K562 (cell line): ENCODE results near the gene HSDL1. TPM values are rescaled to one million over a fixed set of nuclear protein-coding genes. Genes with fewer than 3 reads are reported as not detected.

Source experiments
- ATF7 ChIP-seq: fragments of 450-650 bp; IDR thresholded peaks from 2 replicates; pipeline ENCODE4 v1.7.1; 2014; ENCODE audit warnings: mild to moderate bottlenecking, moderate library complexity
- BCOR ChIP-seq: fragments of 450-650 bp; IDR thresholded peaks from 2 replicates; pipeline ENCODE4 v1.6.1; 2016
- CBFB ChIP-seq: sonication (generic); formaldehyde crosslinking; IDR thresholded peaks from 2 replicates; pipeline ENCODE4 v1.4.0; 2020; ENCODE audit warnings: mild to moderate bottlenecking, missing genetic modification reagents
- DACH1 ChIP-seq: fragments of 450-650 bp; IDR thresholded peaks from 2 replicates; pipeline ENCODE4 v1.6.1; 2018; ENCODE audit not compliant: partially characterized antibody
- DPF2 ChIP-seq: fragments of 450-650 bp; IDR thresholded peaks from 2 replicates; pipeline ENCODE4 v1.6.1; 2016
- E2F8 ChIP-seq: fragments of 450-650 bp; IDR thresholded peaks from 2 replicates; pipeline ENCODE4 v1.7.1; 2018; ENCODE audit warnings: mild to moderate bottlenecking, low read depth; ENCODE audit not compliant: partially characterized antibody
- ELF4 ChIP-seq: fragments of 450-650 bp; formaldehyde crosslinking; IDR thresholded peaks from 2 replicates; pipeline ENCODE4 v1.4.0; 2022; ENCODE audit warnings: missing genetic modification characterization
- ETS2 ChIP-seq: IDR thresholded peaks from 2 replicates; pipeline ENCODE4 v1.6.1; 2016; ENCODE audit warnings: borderline replicate concordance, missing genetic modification characterization, mild to moderate bottlenecking, moderate library complexity, missing compliant biosample characterization; ENCODE audit not compliant: poor library complexity, severe bottlenecking
- HDAC1 ChIP-seq, 2 experiments: fragments of 450-650 bp; IDR thresholded peaks; 2 replicates each; pipeline ENCODE4 v1.6.1; 2016 to 2017; ENCODE audit warnings: inconsistent platforms in 1 of 2, mild to moderate bottlenecking in 1 of 2, moderate library complexity in 1 of 2
- NCOR1 ChIP-seq: fragments of 450-650 bp; IDR thresholded peaks from 2 replicates; pipeline ENCODE4 v1.6.1; 2016; ENCODE audit warnings: mild to moderate bottlenecking, moderate library complexity
- NR2C2 ChIP-seq, 2 experiments: fragments of 200-800 bp in 1 of 2; sonication (Bioruptor generic) in 1 of 2; sonication (generic) in 1 of 2; formaldehyde crosslinking in 1 of 2; IDR thresholded peaks; 2 replicates each; pipeline versions ENCODE4 v1.6.1 to v1.8.0; 2016 to 2022; ENCODE audit warnings: mild to moderate bottlenecking in 1 of 2, missing compliant biosample characterization in 1 of 2, missing genetic modification characterization in 1 of 2, missing genetic modification reagents in 1 of 2
- PKNOX1 ChIP-seq: fragments of 450-650 bp; IDR thresholded peaks from 2 replicates; pipeline ENCODE4 v1.6.1; 2016
- POLR3A ChIP-seq: IDR thresholded peaks from 2 replicates; pipeline ENCODE4 v1.6.1; 2011; ENCODE audit warnings: borderline replicate concordance, mild to moderate bottlenecking, moderate library complexity; ENCODE audit not compliant: insufficient read length, insufficient read depth; ENCODE audit errors: extremely low read depth
- SMARCA4 ChIP-seq: fragments of 450-650 bp; IDR thresholded peaks from 2 replicates; pipeline ENCODE4 v1.6.1; 2016
- SRF ChIP-seq, 2 experiments: fragments of 250-450, 450-650 bp in 1 of 2; sonication (Bioruptor Pico) in 1 of 2; sonication (generic) in 1 of 2; formaldehyde crosslinking; IDR thresholded peaks; 2 replicates each; pipeline versions ENCODE4 v1.5.0 to v1.5.1; 2020 to 2022; ENCODE audit warnings: mild to moderate bottlenecking in 1 of 2, missing genetic modification reagents in 1 of 2
- TEAD4 ChIP-seq, 2 experiments: sonication (generic) in 1 of 2; formaldehyde crosslinking in 1 of 2; IDR thresholded peaks; 2 replicates each; pipeline versions ENCODE4 v1.6.1 to v1.8.0; 2012 to 2022; ENCODE audit warnings: borderline replicate concordance in 1 of 2, inconsistent platforms in 1 of 2, low read length in 1 of 2, mild to moderate bottlenecking in 1 of 2, missing genetic modification reagents in 1 of 2
- TRIM25 ChIP-seq: fragments of 450-650 bp; IDR thresholded peaks from 2 replicates; pipeline ENCODE4 v1.7.0; 2016; ENCODE audit warnings: borderline replicate concordance
- XRCC5 ChIP-seq: fragments of 200-400 bp; formaldehyde crosslinking; IDR thresholded peaks from 2 replicates; pipeline ENCODE4 v1.6.1; 2017; ENCODE audit warnings: low read depth, mild to moderate bottlenecking, low read length
- ZBTB7A ChIP-seq: IDR thresholded peaks from 2 replicates; pipeline ENCODE4 v1.6.1; 2011; ENCODE audit warnings: low read depth, mild to moderate bottlenecking, low read length, moderate library complexity, borderline replicate concordance; ENCODE audit not compliant: control insufficient read depth
- ZNF3 ChIP-seq: fragments of 250-450 bp; sonication (Bioruptor Pico); IDR thresholded peaks from 2 replicates; pipeline ENCODE4 v1.5.0; 2021; ENCODE audit warnings: mild to moderate bottlenecking, moderate library complexity
- ZNF444 ChIP-seq: fragments of 250-450 bp; sonication (Bioruptor Pico); IDR thresholded peaks from 2 replicates; pipeline ENCODE4 v1.4.0; 2020; ENCODE audit warnings: mild to moderate bottlenecking, moderate library complexity
- ZNF507 ChIP-seq: conservative IDR thresholded peaks from 2 replicates; pipeline ENCODE4 v1.6.1; 2017; ENCODE audit warnings: missing genetic modification characterization, missing compliant biosample characterization
- polyA plus RNA-seq, 8 experiments: library from polyadenylated mRNA; depleted of rRNA in 4 of 8; stranded (reverse) in 5 of 8; unstranded in 3 of 8; fragments of >200 nt; fragmentation: Nextera tagmentation in 2 of 8; fragmentation: Illumina TruSeq in 1 of 8; extraction: Ambion mirVana in 2 of 8; extraction: Trizol in 1 of 8; gene quantifications; 2 replicates each; pipeline versions ENCODE4 v1.2.1 to v1.2.3, GENCODE V29; 2011 to 2014; ENCODE audit warnings: inconsistent platforms in 1 of 8, missing spikeins in 1 of 8
- total RNA-seq, 7 experiments: library from RNA; depleted of rRNA in 6 of 7; stranded (reverse); fragments of >200 nt in 6 of 7; fragmentation: Illumina TruSeq in 2 of 7; extraction: Trizol in 2 of 7; gene quantifications; 2 replicates each; pipeline versions ENCODE4 v1.2.1 to v1.2.3, GENCODE V29; 2011 to 2021; ENCODE audit warnings: low replicate concordance in 1 of 7

The HSDL1 gene
- total and polyA plus RNA-seq, 9 of the 15 experiments (the other 6 are each of a cell fraction or from before 2014, with no cell fraction given), result 14.8 to 41.2 (median 27.7) TPM

GRCh38 chr16:84115919-84116719 lies 28.9 kb downstream of the HSDL1 start (continued):
- no peak for TF ChIP-seq DACH1
- no peak for TF ChIP-seq XRCC5
- 0 out of 2 replicates have a peak, but pooled peaks have one; percentile 6 for TF ChIP-seq ATF7
- peak; percentile 53 for TF ChIP-seq NCOR1
- no peak for TF ChIP-seq E2F8
- TF ChIP-seq ZNF444, result no peak
- peak; percentile 76 for TF ChIP-seq TEAD4 (IDR thresholded peaks at IDR 0.05; ENCODE audit: low read length)
- no peak for TF ChIP-seq TEAD4 (CRISPR knock-in tag; IDR thresholded peaks at IDR 0.05; ENCODE audit: borderline replicate concordance)
- no peak for TF ChIP-seq CBFB (CRISPR knock-in tag)
- TF ChIP-seq ETS2 (tag), result no peak
- peak; percentile 71 for TF ChIP-seq PKNOX1
- peak; percentile 70 for TF ChIP-seq DPF2
- TF ChIP-seq HDAC1 (IDR thresholded peaks at IDR 0.05), result peak in 1 of 2 experiments; percentile 85; a peak in 2 of 4 replicates
- no peak for TF ChIP-seq SRF (CRISPR knock-in tag; IDR thresholded peaks at IDR 0.05)
- no peak; the same call in none of the 2 replicates for TF ChIP-seq BCOR
- no peak for TF ChIP-seq NR2C2 (CRISPR knock-in tag; IDR thresholded peaks at IDR 0.05)
- TF ChIP-seq NR2C2 (tag; IDR thresholded peaks at IDR 0.05), result peak; percentile 93
- TF ChIP-seq SMARCA4, result peak; percentile 65; the same call in 1 of the 2 replicates
- no peak for TF ChIP-seq POLR3A
- peak; percentile 83; the same call in 1 of the 2 replicates for TF ChIP-seq ZBTB7A
- no peak for TF ChIP-seq ZNF3 (CRISPR knock-in tag)
- TF ChIP-seq ZNF507 (tag), result no peak
- 0 out of 2 replicates have a peak, but pooled peaks have one; percentile 49 for TF ChIP-seq TRIM25
- TF ChIP-seq ELF4 (CRISPR knock-in tag), result peak; percentile 65; the same call in 1 of the 2 replicates
